SK-N-SH (cell line): ENCODE results near the gene TBX2. TPM values are rescaled to one million over a fixed set of nuclear protein-coding genes. Genes with fewer than 3 reads are reported as not detected.
"Not testable (repeated sequence)": the region's sequence is repeated elsewhere in the genome, so short reads cannot be mapped to it uniquely, and the experiment has no call there.

ENCODE experiments used
- CTCF ChIA-PET: fragments of 300-600, 350-600 bp; formaldehyde crosslinking; extraction: SDS; loops from one replicate; lab custom pipeline; 2021; lab: Yijun Ruan, JAX
- POLR2A ChIA-PET: fragments of 350-600 bp; sonication (Branson Sonifier 250); formaldehyde crosslinking; extraction: SDS; loops from one replicate; lab custom pipeline; 2020; ENCODE audit warnings: antibody characterized with exemption, inconsistent platforms; lab: Yijun Ruan, JAX
- DNase-seq: peaks from one replicate; pipeline ENCODE4 v3.0.0; 2012
- H2AFZ ChIP-seq: fragments of 200-600 bp; sonication (generic); 2 replicates; pipeline ENCODE4 v1.8.1; 2016; ENCODE audit warnings: antibody characterized with exemption, mild to moderate bottlenecking, low read depth
- H3F3A ChIP-seq: fragments of 200-600 bp; sonication (generic); replicated peaks from 2 replicates; pipeline ENCODE3; 2016; ENCODE audit warnings: antibody characterized with exemption, mild to moderate bottlenecking; ENCODE audit not compliant: insufficient read depth
- H3K27ac ChIP-seq, 2 experiments: fragments of 200-500 bp in 1 of 2; fragments of 200-600 bp in 1 of 2; sonication (Bioruptor generic) in 1 of 2; sonication (generic), shearing (Covaris generic) in 1 of 2; 2 replicates each; pipeline versions ENCODE4 v1.5.1 to v1.6.1; 2014 to 2016; ENCODE audit warnings: low read depth in 2 of 2, inconsistent platforms in 1 of 2, low read length in 1 of 2, mild to moderate bottlenecking in 1 of 2, mixed read lengths in 1 of 2
- H3K27me3 ChIP-seq: fragments of 200-600 bp; sonication (generic), shearing (Covaris generic); 2 replicates; pipeline ENCODE4 v1.6.1; 2016; ENCODE audit warnings: mixed run types; ENCODE audit not compliant: insufficient read depth
- H3K36me3 ChIP-seq, 2 experiments: fragments of 200-500 bp in 1 of 2; fragments of 200-600 bp in 1 of 2; sonication (Bioruptor generic) in 1 of 2; sonication (generic) in 1 of 2; replicated peaks in 1 of 2; 2 replicates each; pipeline versions ENCODE3 to v1.5.1; 2014 to 2016; ENCODE audit warnings: low read length in 1 of 2, mild to moderate bottlenecking in 1 of 2; ENCODE audit not compliant: insufficient read depth in 2 of 2, control insufficient read depth in 1 of 2
- H3K4me1 ChIP-seq, 2 experiments: fragments of 200-500 bp in 1 of 2; fragments of 200-600 bp in 1 of 2; sonication (Bioruptor generic) in 1 of 2; sonication (generic), shearing (Covaris generic) in 1 of 2; 2 replicates each; pipeline versions ENCODE4 v1.5.1 to v1.6.1; 2014 to 2016; ENCODE audit warnings: low read depth in 1 of 2, low read length in 1 of 2, mixed run types in 1 of 2; ENCODE audit not compliant: insufficient read depth in 2 of 2, control insufficient read depth in 1 of 2
- H3K4me2 ChIP-seq: fragments of 200-600 bp; sonication (generic), shearing (Covaris generic); 2 replicates; pipeline ENCODE4 v1.6.1; 2017; ENCODE audit warnings: mixed run types
- H3K4me3 ChIP-seq, 2 experiments: fragments of 200-500 bp in 1 of 2; fragments of 200-600 bp in 1 of 2; sonication (Bioruptor generic) in 1 of 2; sonication (generic), shearing (Covaris generic) in 1 of 2; 2 replicates each; pipeline versions ENCODE4 v1.5.1 to v1.8.1; 2014 to 2016; ENCODE audit warnings: low read depth in 2 of 2, inconsistent platforms in 1 of 2, low read length in 1 of 2, mild to moderate bottlenecking in 1 of 2, mixed read lengths in 1 of 2, moderate library complexity in 1 of 2
- H3K79me2 ChIP-seq: fragments of 200-600 bp; sonication (generic); 2 replicates; pipeline ENCODE4 v1.8.1; 2017; ENCODE audit warnings: mild to moderate bottlenecking; ENCODE audit not compliant: insufficient read depth
- H3K9ac ChIP-seq: fragments of 200-600 bp; sonication (generic); 2 replicates; pipeline ENCODE4 v1.6.1; 2017; ENCODE audit warnings: mixed run types
- H3K9me2 ChIP-seq: fragments of 200-600 bp; sonication (generic); 2 replicates; pipeline ENCODE4 v1.6.1; 2017; ENCODE audit warnings: mixed run types
- H3K9me3 ChIP-seq: fragments of 200-600 bp; sonication (generic); 2 replicates; pipeline ENCODE4 v1.6.1; 2017; ENCODE audit warnings: mixed run types, mild to moderate bottlenecking, moderate library complexity
- H4K20me1 ChIP-seq: fragments of 200-600 bp; sonication (generic); 2 replicates; pipeline ENCODE4 v1.6.1; 2017; ENCODE audit warnings: mild to moderate bottlenecking, mixed run types; ENCODE audit not compliant: insufficient read depth
- CHD2 ChIP-seq: fragments of 150-350 bp; IDR thresholded peaks from 2 replicates; pipeline ENCODE4 v1.6.1; 2018; ENCODE audit warnings: low read length; ENCODE audit not compliant: partially characterized antibody
- EZH2phosphoT487 ChIP-seq: fragments of 200-600 bp; sonication (generic); IDR thresholded peaks from 2 replicates; pipeline ENCODE4 v1.6.1; 2017; ENCODE audit warnings: low read depth, mixed run types, mild to moderate bottlenecking, antibody characterized with exemption, moderate library complexity, borderline replicate concordance
- FOSL2 ChIP-seq: IDR thresholded peaks from 2 replicates; pipeline ENCODE4 v1.4.0; 2012; ENCODE audit warnings: low read depth, mild to moderate bottlenecking, moderate library complexity, borderline replicate concordance
- GABPA ChIP-seq: IDR thresholded peaks from 2 replicates; pipeline ENCODE4 v1.4.0; 2012; ENCODE audit warnings: low read depth, mild to moderate bottlenecking
- GATA2 ChIP-seq: sonication (generic); formaldehyde crosslinking; IDR thresholded peaks from 2 replicates; pipeline ENCODE4 v1.5.0; 2020; ENCODE audit warnings: mild to moderate bottlenecking, missing genetic modification reagents
- MXI1 ChIP-seq: IDR thresholded peaks from 2 replicates; pipeline ENCODE4 v1.6.1; 2012; ENCODE audit warnings: mild to moderate bottlenecking, low read depth, low read length, improper control_type of control experiment
- SMC3 ChIP-seq: IDR thresholded peaks from 2 replicates; pipeline ENCODE4 v1.6.1; 2012; ENCODE audit warnings: low read depth, low read length, improper control_type of control experiment
- ZBTB33 ChIP-seq: IDR thresholded peaks from 2 replicates; pipeline ENCODE4 v1.4.0; 2012; ENCODE audit warnings: low read depth, borderline replicate concordance
- whole genome bisulfite sequencing: methylation state at CpG from one replicate; pipeline ENCODE4 v1.1.6; 2017; ENCODE audit warnings: low lambda C conversion rate; 5-methylcytosine and 5-hydroxymethylcytosine counted together
- polyA plus RNA-seq, 3 experiments: library from polyadenylated mRNA; depleted of rRNA; stranded (reverse); fragments of >200 nt; gene quantifications; 2 replicates each; pipeline ENCODE4 v1.2.3, GENCODE V29; 2012

Gene TBX2
- polyA plus RNA-seq, 1 of the 3 experiments (the other 2 are of a cell fraction): 57.8 TPM

- TF ChIP-seq ZBTB33 (no peak), CHD2 (no peak), EZH2phosphoT487 (no peak), SMC3 (no peak)
Observed at GRCh38 chr17:61448042-61448441, 48.4 kb downstream of the TBX2 start (continued).

DNA sequence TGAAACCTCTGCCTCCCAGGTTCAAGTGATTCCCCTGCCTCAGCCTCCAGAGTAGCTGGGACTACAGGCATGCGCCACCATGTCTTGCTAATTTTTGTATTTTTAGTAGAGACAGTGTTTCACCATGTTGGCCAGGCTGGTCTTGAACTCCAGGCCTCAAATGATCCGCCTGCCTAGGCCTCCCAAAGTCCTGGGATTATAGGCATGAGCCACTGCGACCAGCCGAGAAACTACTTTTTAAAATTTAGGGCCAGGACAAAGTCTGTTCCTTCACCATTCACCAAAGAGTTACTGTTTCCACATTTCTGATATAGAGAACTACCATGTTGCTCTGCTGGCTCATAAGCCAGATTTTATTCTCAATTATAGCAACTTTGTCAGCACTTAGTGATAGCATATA lies 49.5 kb downstream of the TBX2 start:
- H3K36me3 ChIP-seq, H3K9ac ChIP-seq, H3K27me3 ChIP-seq, H4K20me1 ChIP-seq, H3K9me3 ChIP-seq, H3K4me1 ChIP-seq, H3K79me2 ChIP-seq, POLR2A ChIA-PET, H3K4me2 ChIP-seq, DNase-seq, H3K27ac ChIP-seq, H3F3A ChIP-seq, H2AFZ ChIP-seq, H3K9me2 ChIP-seq, H3K4me3 ChIP-seq: not testable (repeated sequence)
- CTCF ChIA-PET: interaction anchor here (0.7 to 2.6 kb wide), 9 partner anchors 9 to 127 kb away, joined by 3 to 12 read pairs (median 4); no protein-coding TSS in a partner anchor
- 77% methylated on average over 4 of the region's 4 CpGs for WGBS

- WGBS: 81% methylated on average over 9 of the region's 9 CpGs
- no peaks in the 10 kb centered on the region for H3K36me3 ChIP-seq
- no peaks in the 10 kb centered on the region for H3F3A ChIP-seq
- no peaks in the 10 kb centered on the region for H3K79me2 ChIP-seq
- no peak overlapping the region for H3K27ac ChIP-seq
- H3K9ac ChIP-seq: no peak overlapping the region
- H3K9me3 ChIP-seq: no peaks in the 10 kb centered on the region
- no peaks in the 10 kb centered on the region for H3K4me1 ChIP-seq
- H2AFZ ChIP-seq: no peak overlapping the region
- DNase-seq: no peak
- ChIA-PET POLR2A (no interaction called here), CTCF (interaction anchor here (0.6 to 1.5 kb wide), 13 partner anchors 8 to 591 kb away, joined by 3 to 9 read pairs (median 3); no protein-coding TSS in a partner anchor)
- no peaks in the 10 kb centered on the region for H3K9me2 ChIP-seq
- H4K20me1 ChIP-seq: no peaks in the 10 kb centered on the region
- H3K27me3 ChIP-seq: no peaks in the 10 kb centered on the region
- H3K4me2 ChIP-seq: no peak overlapping the region
- TF ChIP-seq SMC3: no peak
- TF ChIP-seq MXI1: no peak
- TF ChIP-seq FOSL2: no peak
- no peak for TF ChIP-seq GABPA
- TF ChIP-seq GATA2 (CRISPR knock-in tag): no peak
- H3K4me3 ChIP-seq: no peak overlapping the region
Observed at GRCh38 chr17:61449707-61450640, 50.3 kb downstream of the TBX2 start.
